WTC11 (cell line): ENCODE measurements around the gene ARG1. TPM values are rescaled to one million over a fixed set of nuclear protein-coding genes. Genes with fewer than 3 reads are reported as not detected.

ENCODE experiments used
- ATAC-seq: fragments of 200-7000 bp; cut with Tn5 transposase; 2 replicates; pipeline ENCODE4 v1.10.0; 2021; ENCODE audit warnings: mild to moderate bottlenecking, moderate library complexity
- CTCF ChIA-PET: fragments of 300-600 bp; sonication (Branson Sonifier 250); formaldehyde crosslinking; loops from one replicate; lab custom pipeline; 2021; ENCODE audit warnings: antibody characterized with exemption; lab: Charles Lee
- POLR2A ChIA-PET: fragments of 350-600 bp; sonication (Branson Sonifier 250); formaldehyde crosslinking; loops from one replicate; lab custom pipeline; 2021; ENCODE audit warnings: antibody characterized with exemption; lab: Charles Lee
- DNase-seq: peaks from one replicate; pipeline ENCODE4 v3.0.0; 2021; ENCODE audit warnings: low spot score
- H3K27ac Mint-ChIP-seq: 2 replicates; pipeline ENCODE4 v1.8.0; 2021; ENCODE audit warnings: mixed read lengths
- H3K27me3 Mint-ChIP-seq: 2 replicates; pipeline ENCODE4 v1.8.0; 2021; ENCODE audit warnings: low read depth, mild to moderate bottlenecking, moderate library complexity, mixed read lengths
- H3K36me3 Mint-ChIP-seq: 2 replicates; pipeline ENCODE4 v1.8.0; 2021; ENCODE audit warnings: mixed read lengths
- H3K4me1 Mint-ChIP-seq: 2 replicates; pipeline ENCODE4 v1.8.0; 2022; ENCODE audit warnings: mixed read lengths
- H3K4me3 Mint-ChIP-seq: 2 replicates; pipeline ENCODE4 v1.8.0; 2021; ENCODE audit warnings: mild to moderate bottlenecking, moderate library complexity, mixed read lengths
- H3K9me3 Mint-ChIP-seq: 2 replicates; pipeline ENCODE4 v1.8.0; 2021; ENCODE audit warnings: mixed read lengths
- GABPB1 ChIP-seq: sonication (generic); formaldehyde crosslinking; IDR thresholded peaks from 2 replicates; pipeline ENCODE4 v1.8.1; 2023; ENCODE audit warnings: mild to moderate bottlenecking, missing genetic modification reagents
- GRHL2 ChIP-seq: fragments of 250-450 bp; sonication (Bioruptor Pico); IDR thresholded peaks from 2 replicates; pipeline ENCODE4 v1.8.0; 2022; ENCODE audit warnings: mild to moderate bottlenecking, moderate library complexity; ENCODE audit not compliant: insufficient replicate concordance, severe bottlenecking
- MXD4 ChIP-seq: fragments of 250-450 bp; sonication (Bioruptor Pico); IDR thresholded peaks from 2 replicates; pipeline ENCODE4 v1.8.0; 2021; ENCODE audit warnings: mild to moderate bottlenecking, moderate library complexity, borderline replicate concordance
- NFYB ChIP-seq: sonication (generic); formaldehyde crosslinking; conservative IDR thresholded peaks from 2 replicates; pipeline ENCODE4 v1.8.0; 2022; ENCODE audit warnings: low read depth, missing genetic modification reagents
- SP1 ChIP-seq: sonication (generic); formaldehyde crosslinking; conservative IDR thresholded peaks from 2 replicates; pipeline ENCODE4 v1.8.1; 2022; ENCODE audit warnings: missing genetic modification reagents
- TCF7 ChIP-seq: sonication (generic); formaldehyde crosslinking; IDR thresholded peaks from 2 replicates; pipeline ENCODE4 v1.8.0; 2022; ENCODE audit warnings: mild to moderate bottlenecking, low read depth, missing genetic modification reagents, moderate library complexity
- ZNF396 ChIP-seq: fragments of 250-450 bp; sonication (Bioruptor Pico); IDR thresholded peaks from 2 replicates; pipeline ENCODE4 v1.8.0; 2021; ENCODE audit warnings: mild to moderate bottlenecking, moderate library complexity, borderline replicate concordance
- total RNA-seq: library from RNA; stranded (reverse); gene quantifications from 3 replicates; pipeline ENCODE4 v1.2.3, GENCODE V29; 2021
- TF ChIP-seq, protein P1 (sequence below): fragments of 250-450 bp; sonication (Bioruptor Pico); IDR thresholded peaks from 2 replicates; pipeline ENCODE4 v1.8.0; 2021; ENCODE audit warnings: mild to moderate bottlenecking
- TF ChIP-seq, protein P2 (sequence below): fragments of 250-450 bp; sonication (Bioruptor Pico); IDR thresholded peaks from 2 replicates; pipeline ENCODE4 v1.9.0; 2021; ENCODE audit warnings: mild to moderate bottlenecking
- TF ChIP-seq, protein P3 (sequence below): sonication (generic); formaldehyde crosslinking; IDR thresholded peaks from 2 replicates; pipeline ENCODE4 v1.8.0; 2023; ENCODE audit warnings: mild to moderate bottlenecking, missing genetic modification reagents
- TF ChIP-seq, protein P4 (sequence below): sonication (generic); formaldehyde crosslinking; IDR thresholded peaks from 2 replicates; pipeline ENCODE4 v1.8.1; 2023; ENCODE audit warnings: mild to moderate bottlenecking, missing genetic modification reagents, borderline replicate concordance
- TF ChIP-seq, protein P5 (sequence below): fragments of 200-600 bp; IDR thresholded peaks from 2 replicates; pipeline ENCODE4 v1.8.0; 2022; ENCODE audit warnings: antibody characterized with exemption
- TF ChIP-seq, protein P6 (sequence below): sonication (generic); formaldehyde crosslinking; IDR thresholded peaks from 2 replicates; pipeline ENCODE4 v1.8.1; 2023; ENCODE audit warnings: mild to moderate bottlenecking, missing genetic modification reagents

The ARG1 gene
- total RNA-seq, 1 experiment from 2014 or later: 0.15 TPM

DNA sequence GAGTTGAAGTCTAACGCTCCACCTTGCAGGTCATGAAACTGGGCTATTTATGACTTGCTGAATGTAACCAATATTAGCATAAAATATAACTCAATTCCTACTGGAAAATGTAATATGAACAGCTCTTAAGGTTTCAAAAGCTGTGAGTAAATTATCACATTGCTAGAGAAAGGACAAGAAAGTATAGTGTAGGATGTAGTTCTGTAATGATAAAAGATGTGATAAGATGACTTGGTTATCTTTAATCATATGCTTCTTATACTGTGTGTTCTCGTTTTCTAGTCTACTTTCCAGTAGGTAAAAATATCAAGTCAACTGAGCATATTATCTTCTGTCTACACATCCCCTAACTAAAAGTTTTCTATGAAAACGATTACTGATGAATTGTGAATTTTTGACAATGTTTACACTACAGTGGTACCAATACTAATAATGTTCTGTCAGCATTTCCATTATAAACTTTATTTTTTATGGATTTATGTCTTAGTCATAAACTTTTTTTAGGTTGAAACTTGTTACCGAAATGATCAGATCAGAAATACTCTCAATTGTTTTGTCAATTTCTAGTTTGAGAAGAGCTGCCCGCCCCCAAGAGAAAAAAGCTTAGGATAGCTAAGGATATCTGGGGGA lies 40.4 kb downstream of the ARG1 start (continued):
- TF ChIP-seq, protein P1, sequence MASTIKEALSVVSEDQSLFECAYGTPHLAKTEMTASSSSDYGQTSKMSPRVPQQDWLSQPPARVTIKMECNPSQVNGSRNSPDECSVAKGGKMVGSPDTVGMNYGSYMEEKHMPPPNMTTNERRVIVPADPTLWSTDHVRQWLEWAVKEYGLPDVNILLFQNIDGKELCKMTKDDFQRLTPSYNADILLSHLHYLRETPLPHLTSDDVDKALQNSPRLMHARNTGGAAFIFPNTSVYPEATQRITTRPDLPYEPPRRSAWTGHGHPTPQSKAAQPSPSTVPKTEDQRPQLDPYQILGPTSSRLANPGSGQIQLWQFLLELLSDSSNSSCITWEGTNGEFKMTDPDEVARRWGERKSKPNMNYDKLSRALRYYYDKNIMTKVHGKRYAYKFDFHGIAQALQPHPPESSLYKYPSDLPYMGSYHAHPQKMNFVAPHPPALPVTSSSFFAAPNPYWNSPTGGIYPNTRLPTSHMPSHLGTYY: no peak
- TF ChIP-seq NFYB (CRISPR knock-in tag): no peak
- no peak for TF ChIP-seq ZNF396 (CRISPR knock-in tag)
- TF ChIP-seq, protein P2, sequence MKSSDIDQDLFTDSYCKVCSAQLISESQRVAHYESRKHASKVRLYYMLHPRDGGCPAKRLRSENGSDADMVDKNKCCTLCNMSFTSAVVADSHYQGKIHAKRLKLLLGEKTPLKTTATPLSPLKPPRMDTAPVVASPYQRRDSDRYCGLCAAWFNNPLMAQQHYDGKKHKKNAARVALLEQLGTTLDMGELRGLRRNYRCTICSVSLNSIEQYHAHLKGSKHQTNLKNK: no peak

DNA sequence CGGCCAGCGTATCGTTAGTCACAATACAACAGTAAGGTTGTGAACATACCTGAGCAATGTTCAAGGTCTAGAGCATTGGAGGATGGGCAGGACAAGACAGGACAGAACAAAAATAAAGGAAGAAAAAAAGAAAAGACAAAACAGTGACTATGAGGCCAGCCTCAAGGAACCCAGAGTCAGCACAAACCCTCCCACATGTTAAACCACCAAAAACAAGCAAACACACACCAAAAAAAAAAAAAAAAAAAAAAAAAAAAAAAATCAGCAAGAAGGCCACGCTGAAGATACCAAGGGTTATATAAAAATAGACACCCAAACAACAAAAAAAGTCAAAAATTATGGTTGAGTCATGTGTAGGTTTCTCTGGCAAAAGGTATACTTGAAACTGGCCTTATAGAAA lies 42.2 kb downstream of the ARG1 start:
- ATAC-seq (no peak), DNase-seq (no peak)
- H3K27me3 Mint-ChIP-seq: no peaks in the 10 kb centered on the region
- ChIA-PET POLR2A (no interaction called here), CTCF (no interaction called here)
- no peak overlapping the region for H3K27ac Mint-ChIP-seq
- peaks cover 22% of the 10 kb centered on the region for H3K36me3 Mint-ChIP-seq
- TF ChIP-seq TCF7 (CRISPR knock-in tag): no peak
- H3K9me3 Mint-ChIP-seq: no peaks in the 10 kb centered on the region
- H3K4me1 Mint-ChIP-seq: no peaks in the 10 kb centered on the region
- no peak overlapping the region for H3K4me3 Mint-ChIP-seq

DNA sequence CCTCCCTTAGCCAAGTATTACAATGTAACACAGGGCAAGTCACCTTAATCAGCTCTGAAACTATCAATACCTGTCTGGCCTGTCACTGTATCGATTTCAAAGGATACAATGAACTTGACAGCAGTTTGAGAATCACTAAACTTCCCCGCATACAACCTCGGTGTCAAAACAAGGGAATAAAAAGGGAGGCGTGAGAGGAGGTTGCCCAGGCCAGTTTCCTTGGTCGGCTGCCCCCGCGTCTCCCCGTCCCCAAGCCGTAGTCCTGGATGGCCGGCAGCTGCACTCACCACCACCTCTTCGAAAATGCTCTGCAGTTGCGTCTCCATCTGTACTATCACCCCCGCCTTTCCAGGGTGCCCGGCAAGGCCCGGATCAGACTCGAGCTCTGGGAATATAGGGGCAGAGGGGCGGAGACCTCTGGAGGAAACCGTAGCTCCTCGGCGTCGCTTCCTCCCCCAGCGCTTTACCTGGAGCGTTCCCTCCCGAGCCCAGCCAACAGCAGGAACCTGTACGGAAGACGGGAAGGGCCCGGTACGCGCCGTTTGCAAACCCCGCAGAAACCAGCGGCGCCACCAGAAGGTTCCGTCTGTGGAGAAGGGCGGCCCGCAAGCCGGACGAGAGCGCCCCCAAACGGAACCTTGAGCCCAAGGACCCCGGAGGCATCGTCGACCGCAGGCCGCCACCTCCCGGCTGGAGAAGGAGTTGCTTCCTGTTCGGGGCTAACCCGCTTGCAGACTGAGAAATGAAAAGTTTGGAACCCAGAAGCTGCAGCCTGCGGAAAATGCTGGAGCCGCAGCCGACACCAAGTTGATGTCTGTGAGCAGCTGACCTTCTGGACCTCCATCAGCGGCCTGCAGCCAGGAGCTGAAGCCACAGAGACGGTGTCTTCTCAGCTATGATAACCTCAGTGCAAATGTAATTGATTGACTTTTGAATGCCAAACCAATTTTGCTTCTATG lies 55.0 kb downstream of the ARG1 start, which contains the start of gene MED23:
TSS of gene MED23 (minus strand) at position 519 of the 959 bp plus-strand sequence. CDS start at position 326, 193 bp downstream.
- H3K36me3 Mint-ChIP-seq: peaks cover 3% of the 10 kb centered on the region; the same call in 1 of the 2 replicates
- H3K9me3 Mint-ChIP-seq: no peaks in the 10 kb centered on the region
- H3K27me3 Mint-ChIP-seq: peaks cover 22% of the 10 kb centered on the region
- peak within 1 kb of the TSS; percentile 98 for H3K4me3 Mint-ChIP-seq
- H3K4me1 Mint-ChIP-seq: peaks cover 13% of the 10 kb centered on the region
- H3K27ac Mint-ChIP-seq: peak within 1 kb of the TSS; percentile 99
- POLR2A ChIA-PET: interaction anchor here (0.6 to 1.4 kb wide), 4 partner anchors 11 to 323 kb away, joined by 3 to 4 read pairs (median 4); partner anchors contain the start of gene CCN2
- ATAC-seq: peak; percentile 98
- peak; percentile 98 for DNase-seq
- CTCF ChIA-PET: interaction anchor here (0.6 to 2.3 kb wide), 79 partner anchors 9 to 1032 kb away, joined by 3 to 57 read pairs (median 5); partner anchors contain the start of genes ARG1, ENPP3 and EPB41L2
- TF ChIP-seq, protein P3, sequence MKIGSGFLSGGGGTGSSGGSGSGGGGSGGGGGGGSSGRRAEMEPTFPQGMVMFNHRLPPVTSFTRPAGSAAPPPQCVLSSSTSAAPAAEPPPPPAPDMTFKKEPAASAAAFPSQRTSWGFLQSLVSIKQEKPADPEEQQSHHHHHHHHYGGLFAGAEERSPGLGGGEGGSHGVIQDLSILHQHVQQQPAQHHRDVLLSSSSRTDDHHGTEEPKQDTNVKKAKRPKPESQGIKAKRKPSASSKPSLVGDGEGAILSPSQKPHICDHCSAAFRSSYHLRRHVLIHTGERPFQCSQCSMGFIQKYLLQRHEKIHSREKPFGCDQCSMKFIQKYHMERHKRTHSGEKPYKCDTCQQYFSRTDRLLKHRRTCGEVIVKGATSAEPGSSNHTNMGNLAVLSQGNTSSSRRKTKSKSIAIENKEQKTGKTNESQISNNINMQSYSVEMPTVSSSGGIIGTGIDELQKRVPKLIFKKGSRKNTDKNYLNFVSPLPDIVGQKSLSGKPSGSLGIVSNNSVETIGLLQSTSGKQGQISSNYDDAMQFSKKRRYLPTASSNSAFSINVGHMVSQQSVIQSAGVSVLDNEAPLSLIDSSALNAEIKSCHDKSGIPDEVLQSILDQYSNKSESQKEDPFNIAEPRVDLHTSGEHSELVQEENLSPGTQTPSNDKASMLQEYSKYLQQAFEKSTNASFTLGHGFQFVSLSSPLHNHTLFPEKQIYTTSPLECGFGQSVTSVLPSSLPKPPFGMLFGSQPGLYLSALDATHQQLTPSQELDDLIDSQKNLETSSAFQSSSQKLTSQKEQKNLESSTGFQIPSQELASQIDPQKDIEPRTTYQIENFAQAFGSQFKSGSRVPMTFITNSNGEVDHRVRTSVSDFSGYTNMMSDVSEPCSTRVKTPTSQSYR: peak; percentile 58; the same call in 1 of the 2 replicates
- TF ChIP-seq SP1 (CRISPR knock-in tag): peak; percentile 95
- TF ChIP-seq, protein P4, sequence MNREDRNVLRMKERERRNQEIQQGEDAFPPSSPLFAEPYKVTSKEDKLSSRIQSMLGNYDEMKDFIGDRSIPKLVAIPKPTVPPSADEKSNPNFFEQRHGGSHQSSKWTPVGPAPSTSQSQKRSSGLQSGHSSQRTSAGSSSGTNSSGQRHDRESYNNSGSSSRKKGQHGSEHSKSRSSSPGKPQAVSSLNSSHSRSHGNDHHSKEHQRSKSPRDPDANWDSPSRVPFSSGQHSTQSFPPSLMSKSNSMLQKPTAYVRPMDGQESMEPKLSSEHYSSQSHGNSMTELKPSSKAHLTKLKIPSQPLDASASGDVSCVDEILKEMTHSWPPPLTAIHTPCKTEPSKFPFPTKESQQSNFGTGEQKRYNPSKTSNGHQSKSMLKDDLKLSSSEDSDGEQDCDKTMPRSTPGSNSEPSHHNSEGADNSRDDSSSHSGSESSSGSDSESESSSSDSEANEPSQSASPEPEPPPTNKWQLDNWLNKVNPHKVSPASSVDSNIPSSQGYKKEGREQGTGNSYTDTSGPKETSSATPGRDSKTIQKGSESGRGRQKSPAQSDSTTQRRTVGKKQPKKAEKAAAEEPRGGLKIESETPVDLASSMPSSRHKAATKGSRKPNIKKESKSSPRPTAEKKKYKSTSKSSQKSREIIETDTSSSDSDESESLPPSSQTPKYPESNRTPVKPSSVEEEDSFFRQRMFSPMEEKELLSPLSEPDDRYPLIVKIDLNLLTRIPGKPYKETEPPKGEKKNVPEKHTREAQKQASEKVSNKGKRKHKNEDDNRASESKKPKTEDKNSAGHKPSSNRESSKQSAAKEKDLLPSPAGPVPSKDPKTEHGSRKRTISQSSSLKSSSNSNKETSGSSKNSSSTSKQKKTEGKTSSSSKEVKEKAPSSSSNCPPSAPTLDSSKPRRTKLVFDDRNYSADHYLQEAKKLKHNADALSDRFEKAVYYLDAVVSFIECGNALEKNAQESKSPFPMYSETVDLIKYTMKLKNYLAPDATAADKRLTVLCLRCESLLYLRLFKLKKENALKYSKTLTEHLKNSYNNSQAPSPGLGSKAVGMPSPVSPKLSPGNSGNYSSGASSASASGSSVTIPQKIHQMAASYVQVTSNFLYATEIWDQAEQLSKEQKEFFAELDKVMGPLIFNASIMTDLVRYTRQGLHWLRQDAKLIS (CRISPR knock-in tag): peak; percentile 92; the same call in 1 of the 2 replicates
- TF ChIP-seq MXD4 (CRISPR knock-in tag): 0 out of 2 replicates have a peak, but pooled peaks have one; percentile 19
- TF ChIP-seq, protein P5, sequence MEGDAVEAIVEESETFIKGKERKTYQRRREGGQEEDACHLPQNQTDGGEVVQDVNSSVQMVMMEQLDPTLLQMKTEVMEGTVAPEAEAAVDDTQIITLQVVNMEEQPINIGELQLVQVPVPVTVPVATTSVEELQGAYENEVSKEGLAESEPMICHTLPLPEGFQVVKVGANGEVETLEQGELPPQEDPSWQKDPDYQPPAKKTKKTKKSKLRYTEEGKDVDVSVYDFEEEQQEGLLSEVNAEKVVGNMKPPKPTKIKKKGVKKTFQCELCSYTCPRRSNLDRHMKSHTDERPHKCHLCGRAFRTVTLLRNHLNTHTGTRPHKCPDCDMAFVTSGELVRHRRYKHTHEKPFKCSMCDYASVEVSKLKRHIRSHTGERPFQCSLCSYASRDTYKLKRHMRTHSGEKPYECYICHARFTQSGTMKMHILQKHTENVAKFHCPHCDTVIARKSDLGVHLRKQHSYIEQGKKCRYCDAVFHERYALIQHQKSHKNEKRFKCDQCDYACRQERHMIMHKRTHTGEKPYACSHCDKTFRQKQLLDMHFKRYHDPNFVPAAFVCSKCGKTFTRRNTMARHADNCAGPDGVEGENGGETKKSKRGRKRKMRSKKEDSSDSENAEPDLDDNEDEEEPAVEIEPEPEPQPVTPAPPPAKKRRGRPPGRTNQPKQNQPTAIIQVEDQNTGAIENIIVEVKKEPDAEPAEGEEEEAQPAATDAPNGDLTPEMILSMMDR: peak; percentile 95
- TF ChIP-seq, protein P6, sequence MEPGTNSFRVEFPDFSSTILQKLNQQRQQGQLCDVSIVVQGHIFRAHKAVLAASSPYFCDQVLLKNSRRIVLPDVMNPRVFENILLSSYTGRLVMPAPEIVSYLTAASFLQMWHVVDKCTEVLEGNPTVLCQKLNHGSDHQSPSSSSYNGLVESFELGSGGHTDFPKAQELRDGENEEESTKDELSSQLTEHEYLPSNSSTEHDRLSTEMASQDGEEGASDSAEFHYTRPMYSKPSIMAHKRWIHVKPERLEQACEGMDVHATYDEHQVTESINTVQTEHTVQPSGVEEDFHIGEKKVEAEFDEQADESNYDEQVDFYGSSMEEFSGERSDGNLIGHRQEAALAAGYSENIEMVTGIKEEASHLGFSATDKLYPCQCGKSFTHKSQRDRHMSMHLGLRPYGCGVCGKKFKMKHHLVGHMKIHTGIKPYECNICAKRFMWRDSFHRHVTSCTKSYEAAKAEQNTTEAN (CRISPR knock-in tag): no peak; the same call in 1 of the 2 replicates
- peak; percentile 97 for TF ChIP-seq GABPB1 (CRISPR knock-in tag)
- no peak for TF ChIP-seq GRHL2
